ENCODE measurements around the gene SPON1.

Gene SPON1

DNA sequence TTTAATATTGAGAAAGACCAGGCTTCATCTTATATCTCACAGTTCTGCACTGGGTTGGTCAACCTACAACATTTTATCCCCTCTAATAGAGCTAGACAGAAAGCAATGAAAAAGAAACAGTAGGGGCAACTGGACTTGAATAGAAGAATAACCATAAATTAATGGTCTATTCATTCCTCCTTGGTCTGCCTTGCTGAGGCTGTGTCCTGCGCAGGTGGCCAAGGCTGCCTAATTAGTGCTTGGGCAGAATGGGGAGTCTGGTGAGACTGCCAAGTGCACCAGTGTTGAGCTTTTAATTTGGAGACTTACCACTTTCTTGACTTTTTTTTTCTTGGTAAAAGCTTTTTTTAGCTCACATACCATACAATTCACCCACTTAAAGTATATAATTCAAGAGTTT is 35.0 kb upstream of the SPON1 start:
- Histone ChIP-seq H2AFZ (ENCODE audit: low read length) (no peak overlapping the region), H3K4me2 (ENCODE audit: low read depth, low read length) (no peak overlapping the region), H3K9ac (ENCODE audit: low read length) (no peak overlapping the region), H3K4me3 (ENCODE audit: low read length) (no peak overlapping the region), H3K9me2 (replicated peaks; ENCODE audit: insufficient read depth, low read length) (no peaks in the 10 kb centered on the region), H3K9me3 (replicated peaks; ENCODE audit: insufficient read depth, low read length) (no peaks in the 10 kb centered on the region), H4K20me1 (ENCODE audit: insufficient read depth, low read length) (no peaks in the 10 kb centered on the region), H3F3A (ENCODE audit: insufficient read depth, low read length) (no peaks in the 10 kb centered on the region), H3K27ac (ENCODE audit: low read length) (no peak overlapping the region), H3K27me3 (replicated peaks; ENCODE audit: insufficient read depth, low read length) (no peaks in the 10 kb centered on the region), H3K36me3 (replicated peaks; ENCODE audit: insufficient read depth, low read length) (no peaks in the 10 kb centered on the region), H3K4me1 (ENCODE audit: low read length) (no peaks in the 10 kb centered on the region), H3K79me2 (ENCODE audit: low read length) (no peaks in the 10 kb centered on the region)
- no peak for DNase-seq
- TF ChIP-seq EZH2phosphoT487 (IDR thresholded peaks at IDR 0.05; ENCODE audit: low read length) (no peak), EZH2 (optimal IDR thresholded peaks at IDR 0.05; ENCODE audit: low read depth, low read length) (no peak)
- TF ChIP-seq, protein P1, sequence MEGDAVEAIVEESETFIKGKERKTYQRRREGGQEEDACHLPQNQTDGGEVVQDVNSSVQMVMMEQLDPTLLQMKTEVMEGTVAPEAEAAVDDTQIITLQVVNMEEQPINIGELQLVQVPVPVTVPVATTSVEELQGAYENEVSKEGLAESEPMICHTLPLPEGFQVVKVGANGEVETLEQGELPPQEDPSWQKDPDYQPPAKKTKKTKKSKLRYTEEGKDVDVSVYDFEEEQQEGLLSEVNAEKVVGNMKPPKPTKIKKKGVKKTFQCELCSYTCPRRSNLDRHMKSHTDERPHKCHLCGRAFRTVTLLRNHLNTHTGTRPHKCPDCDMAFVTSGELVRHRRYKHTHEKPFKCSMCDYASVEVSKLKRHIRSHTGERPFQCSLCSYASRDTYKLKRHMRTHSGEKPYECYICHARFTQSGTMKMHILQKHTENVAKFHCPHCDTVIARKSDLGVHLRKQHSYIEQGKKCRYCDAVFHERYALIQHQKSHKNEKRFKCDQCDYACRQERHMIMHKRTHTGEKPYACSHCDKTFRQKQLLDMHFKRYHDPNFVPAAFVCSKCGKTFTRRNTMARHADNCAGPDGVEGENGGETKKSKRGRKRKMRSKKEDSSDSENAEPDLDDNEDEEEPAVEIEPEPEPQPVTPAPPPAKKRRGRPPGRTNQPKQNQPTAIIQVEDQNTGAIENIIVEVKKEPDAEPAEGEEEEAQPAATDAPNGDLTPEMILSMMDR (IDR thresholded peaks at IDR 0.05; ENCODE audit: low read length) = no peak

DNA sequence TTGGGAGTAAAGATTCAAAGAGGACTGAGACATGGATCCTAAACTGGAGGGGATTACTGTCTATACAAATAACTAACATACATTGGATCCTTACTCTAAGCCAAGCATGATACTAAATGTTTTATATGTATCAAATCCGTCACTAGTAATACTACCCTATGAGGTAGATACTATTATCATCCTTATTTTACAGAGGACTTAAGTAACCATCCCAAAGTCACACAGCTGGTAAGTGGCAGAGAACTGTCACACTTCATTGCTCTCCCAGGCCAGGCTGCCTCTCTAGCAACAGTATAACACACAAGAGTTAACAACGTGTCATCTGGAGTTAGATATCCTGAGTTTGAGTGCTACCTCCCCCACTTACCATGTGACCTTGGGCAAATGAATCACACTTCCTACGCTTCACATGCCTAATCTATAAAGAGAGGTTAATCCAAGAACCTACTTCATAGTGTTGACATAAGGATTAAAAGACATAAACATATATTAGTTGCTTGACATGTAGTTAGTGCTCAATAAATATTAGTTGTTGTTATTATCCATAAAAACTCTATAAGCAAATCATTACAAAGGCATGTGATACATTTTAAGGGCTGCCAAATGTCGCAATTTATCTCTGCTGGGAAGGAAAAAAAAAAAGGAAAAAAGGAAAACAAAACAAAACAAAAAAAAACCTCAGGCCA is 33.8 kb upstream of the SPON1 start:
- no peak overlapping the region for H3K4me3 ChIP-seq (ENCODE audit: low read length)
- DNase-seq = no peak
- no peaks in the 10 kb centered on the region for H3K9me2 ChIP-seq (replicated peaks; ENCODE audit: insufficient read depth, low read length)
- TF ChIP-seq EZH2phosphoT487 (IDR thresholded peaks at IDR 0.05; ENCODE audit: low read length) = no peak
- TF ChIP-seq EZH2 (optimal IDR thresholded peaks at IDR 0.05; ENCODE audit: low read depth, low read length) = no peak
- TF ChIP-seq, protein P1 (IDR thresholded peaks at IDR 0.05; ENCODE audit: low read length) = no peak
- no peaks in the 10 kb centered on the region for H4K20me1 ChIP-seq (ENCODE audit: insufficient read depth, low read length)
- no peak overlapping the region for H2AFZ ChIP-seq (ENCODE audit: low read length)
- no peaks in the 10 kb centered on the region for H3K27me3 ChIP-seq (replicated peaks; ENCODE audit: insufficient read depth, low read length)
- no peaks in the 10 kb centered on the region for H3K79me2 ChIP-seq (ENCODE audit: low read length)
- no peak overlapping the region for H3K4me2 ChIP-seq (ENCODE audit: low read depth, low read length)
- no peaks in the 10 kb centered on the region for H3K36me3 ChIP-seq (replicated peaks; ENCODE audit: insufficient read depth, low read length)
- H3K9ac ChIP-seq (ENCODE audit: low read length) = no peak overlapping the region
- H3K4me1 ChIP-seq (ENCODE audit: low read length) = no peaks in the 10 kb centered on the region
- H3K27ac ChIP-seq (ENCODE audit: low read length) = no peak overlapping the region
- no peaks in the 10 kb centered on the region for H3K9me3 ChIP-seq (replicated peaks; ENCODE audit: insufficient read depth, low read length)
- no peaks in the 10 kb centered on the region for H3F3A ChIP-seq (ENCODE audit: insufficient read depth, low read length)

DNA sequence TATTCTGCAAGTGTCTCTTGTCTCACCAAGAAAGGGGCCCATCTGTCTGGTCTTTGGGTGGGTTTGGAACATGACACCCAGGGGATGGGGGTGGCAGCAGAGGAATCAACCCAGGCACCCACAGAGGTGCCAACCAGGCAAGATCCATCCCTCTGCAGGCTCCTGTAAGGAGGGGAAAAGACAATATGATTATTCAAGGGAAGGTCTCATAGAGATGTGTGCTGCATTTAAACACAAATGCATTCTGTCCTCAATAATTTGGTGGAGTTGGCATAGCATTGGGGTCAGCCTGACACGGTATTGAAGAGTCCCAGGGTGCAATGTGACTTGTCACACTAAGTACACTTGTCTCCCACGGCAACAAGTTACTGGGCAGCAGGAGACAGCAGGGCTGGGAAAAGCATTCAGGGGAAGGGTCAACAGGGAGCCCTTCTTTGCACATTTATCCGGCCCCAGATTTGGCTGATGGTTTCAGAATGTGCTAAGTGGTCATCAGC is 33.1 kb upstream of the SPON1 start:
- no peak for TF ChIP-seq EZH2 (optimal IDR thresholded peaks at IDR 0.05; ENCODE audit: low read depth, low read length)
- TF ChIP-seq, protein P1 (IDR thresholded peaks at IDR 0.05; ENCODE audit: low read length) = no peak
- no peak for TF ChIP-seq EZH2phosphoT487 (IDR thresholded peaks at IDR 0.05; ENCODE audit: low read length)
- DNase-seq = no peak
- Histone ChIP-seq H3K4me2 (ENCODE audit: low read depth, low read length) (no peak overlapping the region), H3K4me1 (ENCODE audit: low read length) (no peaks in the 10 kb centered on the region), H3K4me3 (ENCODE audit: low read length) (no peak overlapping the region), H4K20me1 (ENCODE audit: insufficient read depth, low read length) (no peaks in the 10 kb centered on the region), H3K36me3 (replicated peaks; ENCODE audit: insufficient read depth, low read length) (no peaks in the 10 kb centered on the region), H3F3A (ENCODE audit: insufficient read depth, low read length) (no peaks in the 10 kb centered on the region), H3K79me2 (ENCODE audit: low read length) (no peaks in the 10 kb centered on the region), H3K9ac (ENCODE audit: low read length) (no peak overlapping the region), H3K9me2 (replicated peaks; ENCODE audit: insufficient read depth, low read length) (no peaks in the 10 kb centered on the region), H3K27ac (ENCODE audit: low read length) (no peak overlapping the region), H2AFZ (ENCODE audit: low read length) (no peak overlapping the region), H3K27me3 (replicated peaks; ENCODE audit: insufficient read depth, low read length) (no peaks in the 10 kb centered on the region), H3K9me3 (replicated peaks; ENCODE audit: insufficient read depth, low read length) (no peaks in the 10 kb centered on the region)
